ENCODE results near the gene NOL12.

DNA sequence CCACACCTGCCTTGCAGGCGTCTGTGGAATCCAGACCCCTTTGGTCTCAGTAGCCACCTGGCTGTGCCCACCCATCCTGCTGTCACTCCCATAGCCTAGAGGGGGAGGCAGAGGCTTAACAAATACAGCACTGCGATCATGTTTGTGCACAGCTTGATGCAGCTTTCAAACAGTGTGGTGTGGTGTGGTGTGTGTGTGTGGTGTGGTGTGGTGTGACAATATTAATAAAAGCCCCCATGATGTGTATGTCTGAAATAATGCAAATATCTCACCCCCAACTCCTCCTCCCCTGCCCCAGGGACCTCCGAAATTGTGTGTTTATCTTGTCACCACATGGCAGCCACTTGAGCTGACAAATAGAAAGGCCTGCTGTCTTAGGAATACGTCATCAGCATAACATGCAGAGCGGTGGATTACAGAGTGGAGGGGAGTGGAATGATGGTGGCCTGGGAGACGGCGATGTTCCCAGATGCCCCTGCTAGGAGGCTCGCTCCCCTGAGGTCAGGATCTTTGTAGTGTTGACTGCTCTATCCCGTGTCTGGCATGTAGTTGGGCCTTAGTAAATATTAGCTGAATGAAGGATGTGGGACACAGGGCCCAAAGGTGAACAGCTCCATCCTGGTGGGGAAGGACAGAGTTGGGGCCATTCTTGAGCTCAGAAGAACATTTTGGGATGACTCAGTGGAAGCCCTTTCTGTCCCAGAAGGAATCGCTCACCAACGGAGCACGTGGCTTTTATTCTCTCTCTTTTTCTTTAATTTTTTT is 24.8 kb upstream of the NOL12 start:
- TF ChIP-seq POLR2A (IDR thresholded peaks at IDR 0.05) (no peak), EP300 (IDR thresholded peaks at IDR 0.05; ENCODE audit: low read depth) (no peak)
- TF ChIP-seq, protein P1, sequence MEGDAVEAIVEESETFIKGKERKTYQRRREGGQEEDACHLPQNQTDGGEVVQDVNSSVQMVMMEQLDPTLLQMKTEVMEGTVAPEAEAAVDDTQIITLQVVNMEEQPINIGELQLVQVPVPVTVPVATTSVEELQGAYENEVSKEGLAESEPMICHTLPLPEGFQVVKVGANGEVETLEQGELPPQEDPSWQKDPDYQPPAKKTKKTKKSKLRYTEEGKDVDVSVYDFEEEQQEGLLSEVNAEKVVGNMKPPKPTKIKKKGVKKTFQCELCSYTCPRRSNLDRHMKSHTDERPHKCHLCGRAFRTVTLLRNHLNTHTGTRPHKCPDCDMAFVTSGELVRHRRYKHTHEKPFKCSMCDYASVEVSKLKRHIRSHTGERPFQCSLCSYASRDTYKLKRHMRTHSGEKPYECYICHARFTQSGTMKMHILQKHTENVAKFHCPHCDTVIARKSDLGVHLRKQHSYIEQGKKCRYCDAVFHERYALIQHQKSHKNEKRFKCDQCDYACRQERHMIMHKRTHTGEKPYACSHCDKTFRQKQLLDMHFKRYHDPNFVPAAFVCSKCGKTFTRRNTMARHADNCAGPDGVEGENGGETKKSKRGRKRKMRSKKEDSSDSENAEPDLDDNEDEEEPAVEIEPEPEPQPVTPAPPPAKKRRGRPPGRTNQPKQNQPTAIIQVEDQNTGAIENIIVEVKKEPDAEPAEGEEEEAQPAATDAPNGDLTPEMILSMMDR (IDR thresholded peaks at IDR 0.05), result peak in 3 of 5 experiments; percentile 20 to 28 (median 27)
